ENCODE results near the gene KRTAP22-1.

- TF ChIP-seq POLR2A (IDR thresholded peaks at IDR 0.05; ENCODE audit: control extremely low read depth in 1 of 2, low read depth in 2 of 2, low read length in 2 of 2) (no peak), EZH2 (IDR thresholded peaks at IDR 0.05; ENCODE audit: low read depth, low read length, severe bottlenecking) (no peak), JUND (IDR thresholded peaks at IDR 0.05; ENCODE audit: low read length) (no peak), CTCF (IDR thresholded peaks at IDR 0.05; ENCODE audit: control extremely low read depth in 1 of 3, insufficient read depth in 1 of 3, low read depth in 1 of 3, low read length in 3 of 3) (no peak), RAD21 (IDR thresholded peaks at IDR 0.05 in 1 of 2, conservative IDR thresholded peaks at IDR 0.05 in 1 of 2; ENCODE audit: low read depth in 2 of 2, low read length in 2 of 2) (no peak), CHD2 (IDR thresholded peaks at IDR 0.05; ENCODE audit: low read length) (no peak), SP4 (IDR thresholded peaks at IDR 0.05; ENCODE audit: low read length) (no peak), BCL11A (IDR thresholded peaks at IDR 0.05; ENCODE audit: low read depth in 2 of 2, low read length in 2 of 2) (no peak), YY1 (IDR thresholded peaks at IDR 0.05; ENCODE audit: low read depth, low read length) (no peak), MAFK (IDR thresholded peaks at IDR 0.05; ENCODE audit: low read depth, low read length) (no peak), TAF1 (IDR thresholded peaks at IDR 0.05; ENCODE audit: low read depth, low read length) (no peak), POLR2AphosphoS5 (IDR thresholded peaks at IDR 0.05; ENCODE audit: low read depth, low read length) (no peak), FOSL1 (IDR thresholded peaks at IDR 0.05; ENCODE audit: insufficient read depth, low read depth, low read length) (no peak)
Measured at GRCh38 chr21:30577766-30578165, 23.1 kb upstream of the KRTAP22-1 start.

Measured in H1 (cell line).